ENCODE data around the gene DOCK3.

DOCK3 gene

DNA sequence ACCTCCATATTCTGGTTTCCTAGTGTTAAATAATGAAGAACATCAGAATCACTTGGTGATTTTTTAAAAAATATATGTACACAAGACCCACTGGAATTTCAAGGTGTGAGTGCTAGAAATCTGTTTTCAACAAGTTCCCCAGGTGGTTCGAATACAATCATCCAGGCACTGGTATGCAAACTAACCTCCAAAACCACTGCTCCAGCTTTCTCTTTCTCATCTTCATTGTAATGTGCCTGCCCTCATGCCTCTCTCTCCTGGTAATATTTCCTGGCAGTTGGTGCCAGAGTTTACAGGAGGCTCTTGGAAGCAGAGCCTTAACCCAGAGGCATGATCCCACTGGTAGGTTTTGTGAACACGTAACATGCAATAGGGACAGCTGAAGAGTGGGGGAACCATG lies 547.2 kb downstream of the DOCK3 start:
- TF ChIP-seq, protein P1, sequence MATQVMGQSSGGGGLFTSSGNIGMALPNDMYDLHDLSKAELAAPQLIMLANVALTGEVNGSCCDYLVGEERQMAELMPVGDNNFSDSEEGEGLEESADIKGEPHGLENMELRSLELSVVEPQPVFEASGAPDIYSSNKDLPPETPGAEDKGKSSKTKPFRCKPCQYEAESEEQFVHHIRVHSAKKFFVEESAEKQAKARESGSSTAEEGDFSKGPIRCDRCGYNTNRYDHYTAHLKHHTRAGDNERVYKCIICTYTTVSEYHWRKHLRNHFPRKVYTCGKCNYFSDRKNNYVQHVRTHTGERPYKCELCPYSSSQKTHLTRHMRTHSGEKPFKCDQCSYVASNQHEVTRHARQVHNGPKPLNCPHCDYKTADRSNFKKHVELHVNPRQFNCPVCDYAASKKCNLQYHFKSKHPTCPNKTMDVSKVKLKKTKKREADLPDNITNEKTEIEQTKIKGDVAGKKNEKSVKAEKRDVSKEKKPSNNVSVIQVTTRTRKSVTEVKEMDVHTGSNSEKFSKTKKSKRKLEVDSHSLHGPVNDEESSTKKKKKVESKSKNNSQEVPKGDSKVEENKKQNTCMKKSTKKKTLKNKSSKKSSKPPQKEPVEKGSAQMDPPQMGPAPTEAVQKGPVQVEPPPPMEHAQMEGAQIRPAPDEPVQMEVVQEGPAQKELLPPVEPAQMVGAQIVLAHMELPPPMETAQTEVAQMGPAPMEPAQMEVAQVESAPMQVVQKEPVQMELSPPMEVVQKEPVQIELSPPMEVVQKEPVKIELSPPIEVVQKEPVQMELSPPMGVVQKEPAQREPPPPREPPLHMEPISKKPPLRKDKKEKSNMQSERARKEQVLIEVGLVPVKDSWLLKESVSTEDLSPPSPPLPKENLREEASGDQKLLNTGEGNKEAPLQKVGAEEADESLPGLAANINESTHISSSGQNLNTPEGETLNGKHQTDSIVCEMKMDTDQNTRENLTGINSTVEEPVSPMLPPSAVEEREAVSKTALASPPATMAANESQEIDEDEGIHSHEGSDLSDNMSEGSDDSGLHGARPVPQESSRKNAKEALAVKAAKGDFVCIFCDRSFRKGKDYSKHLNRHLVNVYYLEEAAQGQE (IDR thresholded peaks at IDR 0.05; ENCODE audit: insufficient read depth in 1 of 2, low read depth in 2 of 2, low read length in 2 of 2) = no peak
- TF ChIP-seq TAF1 (IDR thresholded peaks at IDR 0.05; ENCODE audit: borderline replicate concordance, insufficient read depth, low read length) (no peak), FOXP2 (optimal IDR thresholded peaks at IDR 0.05; ENCODE audit: borderline replicate concordance, extremely low read depth, extremely low read length, insufficient read depth) (no peak), POLR2AphosphoS5 (IDR thresholded peaks at IDR 0.05; ENCODE audit: low read depth, low read length) (no peak), SIN3A (IDR thresholded peaks at IDR 0.05; ENCODE audit: borderline replicate concordance, insufficient read depth, low read length) (no peak)

DNA sequence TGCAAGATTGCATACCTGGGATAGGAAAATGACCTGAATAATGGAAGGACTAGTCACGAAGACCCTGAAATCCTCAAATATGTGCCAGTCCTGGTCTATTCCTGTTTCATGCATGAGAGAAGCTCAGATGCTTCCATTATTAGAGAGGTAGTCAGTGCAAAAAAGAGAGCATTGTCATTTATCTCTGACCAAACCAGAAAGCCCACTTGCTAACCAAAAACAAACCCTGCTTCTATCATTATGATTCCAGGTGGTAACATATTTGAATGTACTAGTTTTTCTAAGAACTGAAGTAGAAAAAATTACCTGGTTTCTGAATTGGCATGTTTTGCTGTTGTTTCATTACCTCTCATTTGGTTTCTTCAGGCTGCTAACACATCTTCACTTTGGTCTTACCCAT lies 549.6 kb downstream of the DOCK3 start:
- TF ChIP-seq, protein P1 (IDR thresholded peaks at IDR 0.05; ENCODE audit: insufficient read depth in 1 of 2, low read depth in 2 of 2, low read length in 2 of 2) = no peak
- TF ChIP-seq FOXP2 (optimal IDR thresholded peaks at IDR 0.05; ENCODE audit: borderline replicate concordance, extremely low read depth, extremely low read length, insufficient read depth) = no peak
- TF ChIP-seq POLR2AphosphoS5 (IDR thresholded peaks at IDR 0.05; ENCODE audit: low read depth, low read length) = no peak
- TF ChIP-seq SIN3A (IDR thresholded peaks at IDR 0.05; ENCODE audit: borderline replicate concordance, insufficient read depth, low read length) = no peak
- no peak for TF ChIP-seq TAF1 (IDR thresholded peaks at IDR 0.05; ENCODE audit: borderline replicate concordance, insufficient read depth, low read length)

DNA sequence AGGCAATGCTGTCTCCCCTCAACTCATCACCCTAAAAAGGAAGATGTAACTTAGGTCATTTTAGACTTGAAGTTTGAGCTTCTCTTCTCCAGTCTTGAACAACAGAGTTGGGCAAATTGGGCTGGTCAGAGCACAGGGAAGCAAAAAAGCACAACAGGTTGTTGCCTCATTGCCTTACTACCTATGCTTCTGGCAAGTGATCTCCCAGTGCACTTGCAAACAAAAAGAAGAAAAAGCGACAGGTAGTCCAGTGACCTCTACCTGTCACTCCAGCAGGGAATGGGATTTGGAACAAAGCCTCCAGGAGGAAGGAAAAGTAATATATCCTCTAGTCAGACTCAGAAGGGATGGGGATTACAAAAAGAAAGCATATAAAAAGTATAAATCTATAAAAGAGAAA lies 550.1 kb downstream of the DOCK3 start:
- TF ChIP-seq SIN3A (IDR thresholded peaks at IDR 0.05; ENCODE audit: borderline replicate concordance, insufficient read depth, low read length) = no peak
- TF ChIP-seq TAF1 (IDR thresholded peaks at IDR 0.05; ENCODE audit: borderline replicate concordance, insufficient read depth, low read length) = no peak
- TF ChIP-seq, protein P1 (IDR thresholded peaks at IDR 0.05; ENCODE audit: insufficient read depth in 1 of 2, low read depth in 2 of 2, low read length in 2 of 2) = no peak
- TF ChIP-seq POLR2AphosphoS5 (IDR thresholded peaks at IDR 0.05; ENCODE audit: low read depth, low read length) = no peak
- TF ChIP-seq FOXP2 (optimal IDR thresholded peaks at IDR 0.05; ENCODE audit: borderline replicate concordance, extremely low read depth, extremely low read length, insufficient read depth) = no peak

DNA sequence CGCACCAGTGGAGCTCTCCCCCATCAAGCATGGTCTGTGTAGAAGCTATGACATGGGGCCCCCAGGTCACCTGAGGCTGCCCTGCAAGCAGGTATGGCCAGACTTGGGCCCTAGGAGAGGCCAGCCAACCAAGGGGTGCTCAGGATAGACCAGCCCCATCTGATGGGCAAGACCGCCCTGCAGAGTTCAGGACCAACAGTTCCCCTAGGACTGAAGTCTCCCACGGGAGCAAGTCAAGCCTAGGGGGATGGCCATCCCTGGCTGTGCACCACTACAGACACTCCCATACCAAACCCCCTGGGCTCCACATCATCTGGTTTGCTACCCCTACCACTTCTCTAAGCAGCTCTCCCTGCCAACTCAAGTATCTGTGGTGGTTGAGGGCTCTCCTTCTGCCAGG lies 568.2 kb downstream of the DOCK3 start:
- TF ChIP-seq, protein P1 (IDR thresholded peaks at IDR 0.05; ENCODE audit: insufficient read depth in 1 of 2, low read depth in 2 of 2, low read length in 2 of 2) = no peak
- TF ChIP-seq POLR2AphosphoS5 (IDR thresholded peaks at IDR 0.05; ENCODE audit: low read depth, low read length) = no peak
- TF ChIP-seq SIN3A (IDR thresholded peaks at IDR 0.05; ENCODE audit: borderline replicate concordance, insufficient read depth, low read length) = no peak
- TF ChIP-seq FOXP2 (optimal IDR thresholded peaks at IDR 0.05; ENCODE audit: borderline replicate concordance, extremely low read depth, extremely low read length, insufficient read depth) = no peak
- TF ChIP-seq TAF1 (IDR thresholded peaks at IDR 0.05; ENCODE audit: borderline replicate concordance, insufficient read depth, low read length) = no peak

DNA sequence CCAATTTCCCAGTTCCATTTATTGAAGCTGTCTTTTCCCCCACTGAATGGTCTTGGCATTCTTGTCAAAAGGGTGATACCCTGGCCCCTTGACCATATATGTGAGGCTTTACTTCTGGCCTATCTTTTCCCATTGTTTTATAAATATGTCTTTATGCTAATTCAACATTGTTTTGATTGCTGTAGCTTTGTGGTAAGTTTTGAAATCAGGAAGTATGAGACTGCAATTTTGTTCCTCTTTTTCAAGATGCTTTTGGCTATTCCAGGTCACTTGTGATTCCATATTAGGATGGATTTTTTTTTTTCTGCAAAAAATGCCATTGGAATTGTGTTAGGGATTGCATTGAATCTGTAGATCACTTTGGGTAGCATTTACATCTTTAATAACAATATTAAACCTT lies 569.2 kb downstream of the DOCK3 start:
- TF ChIP-seq POLR2AphosphoS5 (IDR thresholded peaks at IDR 0.05; ENCODE audit: low read depth, low read length) (no peak), TAF1 (IDR thresholded peaks at IDR 0.05; ENCODE audit: borderline replicate concordance, insufficient read depth, low read length) (no peak), SIN3A (IDR thresholded peaks at IDR 0.05; ENCODE audit: borderline replicate concordance, insufficient read depth, low read length) (no peak), FOXP2 (optimal IDR thresholded peaks at IDR 0.05; ENCODE audit: borderline replicate concordance, extremely low read depth, extremely low read length, insufficient read depth) (no peak)
- TF ChIP-seq, protein P1 (IDR thresholded peaks at IDR 0.05; ENCODE audit: insufficient read depth in 1 of 2, low read depth in 2 of 2, low read length in 2 of 2) = no peak

Measured in PFSK-1 (cell line).